MCF 10A (cell line): ENCODE results near the gene GALM. TPM values are rescaled to one million over a fixed set of nuclear protein-coding genes. Genes with fewer than 3 reads are reported as not detected.

Experiments
- BruUV-seq: library from RNA; stranded (reverse); fragments of 400-500 nt; replicated peaks from 2 replicates; lab custom pipeline; 2021; lab: Mats Ljungman, UMichigan
- CTCF ChIA-PET: fragments of 300-600 bp; sonication (Branson Sonifier 250); formaldehyde crosslinking; extraction: SDS; loops from one replicate; lab custom pipeline; 2021; ENCODE audit warnings: antibody characterized with exemption, inconsistent platforms; lab: Yijun Ruan, JAX
- POLR2A ChIA-PET: fragments of 300-600, 350-650 bp; sonication (Branson Sonifier 250); formaldehyde crosslinking; extraction: SDS; loops from one replicate; lab custom pipeline; 2020; ENCODE audit warnings: antibody characterized with exemption, inconsistent platforms; lab: Yijun Ruan, JAX
- DNase-seq: peaks from one replicate; pipeline ENCODE4 v3.0.0-alpha.2; 2018; ENCODE audit not compliant: unreplicated experiment
- H3K27ac Mint-ChIP-seq: one replicate; pipeline ENCODE4 v1.8.0; 2022; ENCODE audit warnings: mild to moderate bottlenecking, low read depth, mixed read lengths; ENCODE audit not compliant: unreplicated experiment
- H3K27me3 Mint-ChIP-seq: one replicate; pipeline ENCODE4 v1.8.0; 2022; ENCODE audit warnings: mixed read lengths; ENCODE audit not compliant: insufficient read depth, unreplicated experiment
- H3K36me3 Mint-ChIP-seq: one replicate; pipeline ENCODE4 v1.8.0; 2022; ENCODE audit warnings: mild to moderate bottlenecking, moderate library complexity, mixed read lengths; ENCODE audit not compliant: insufficient read depth, unreplicated experiment
- H3K4me1 Mint-ChIP-seq: one replicate; pipeline ENCODE4 v1.8.0; 2022; ENCODE audit warnings: mixed read lengths; ENCODE audit not compliant: insufficient read depth, unreplicated experiment
- H3K4me3 Mint-ChIP-seq: one replicate; pipeline ENCODE4 v1.8.0; 2022; ENCODE audit warnings: mild to moderate bottlenecking, moderate library complexity, mixed read lengths; ENCODE audit not compliant: unreplicated experiment
- H3K9me3 Mint-ChIP-seq: one replicate; pipeline ENCODE4 v1.8.0; 2022; ENCODE audit warnings: mixed read lengths; ENCODE audit not compliant: unreplicated experiment
- CTCF ChIP-seq: fragments of 200-600 bp; IDR thresholded peaks from one replicate; pipeline ENCODE4 v1.8.0; 2022; ENCODE audit warnings: antibody characterized with exemption, mild to moderate bottlenecking; ENCODE audit not compliant: unreplicated experiment
- intact Hi-C: fragments of 100-400 bp; cut with micrococcal nuclease; formaldehyde crosslinking; loops from 2 replicates; pipeline ENCODE4 v1.14.1; 2022
- total RNA-seq: library from RNA; stranded (reverse); gene quantifications from 2 replicates; pipeline ENCODE4 v1.2.3, GENCODE V29; 2022

The GALM gene
- total RNA-seq, 1 experiment from 2014 or later: not detected

- ChIA-PET CTCF (interaction anchor here (0.6 to 9.9 kb wide), 3 partner anchors 120 to 201 kb away, joined by 4 to 156 read pairs (median 69); partner anchors contain the start of gene HNRNPLL), POLR2A (interaction anchor here (0.6 to 1.6 kb wide), 3 partner anchors 32 to 203 kb away, joined by 3 to 7 read pairs (median 4); no protein-coding TSS in a partner anchor)
- DNase-seq: no peak
- no peak for TF ChIP-seq CTCF
- H3K9me3 Mint-ChIP-seq: no peaks in the 10 kb centered on the region
- peaks cover 19% of the 10 kb centered on the region for H3K4me1 Mint-ChIP-seq
- H3K36me3 Mint-ChIP-seq: peaks cover 5% of the 10 kb centered on the region
- H3K4me3 Mint-ChIP-seq: no peak overlapping the region
- H3K27me3 Mint-ChIP-seq: no peaks in the 10 kb centered on the region
- no TSS peak for BruUV-seq
- intact Hi-C loops: loop anchor here (5.0 kb wide), 1 partner anchor 406 kb away; no protein-coding TSS in a partner anchor
- no peak overlapping the region for H3K27ac Mint-ChIP-seq
Observed at GRCh38 chr2:38723173-38723572, 57.3 kb downstream of the GALM start.

- no peak overlapping the region for H3K4me3 Mint-ChIP-seq
- intact Hi-C loops: loop anchor here (5.0 kb wide), 1 partner anchor 190 kb away; no protein-coding TSS in a partner anchor
- TF ChIP-seq CTCF: no peak
- CTCF ChIA-PET: interaction anchor here (0.7 to 9.9 kb wide), 5 partner anchors 13 to 147 kb away, joined by 3 to 156 read pairs (median 8); partner anchors contain the start of gene HNRNPLL
- H3K27ac Mint-ChIP-seq: no peak overlapping the region
- no peaks in the 10 kb centered on the region for H3K36me3 Mint-ChIP-seq
- H3K4me1 Mint-ChIP-seq: no peaks in the 10 kb centered on the region
- no peaks in the 10 kb centered on the region for H3K27me3 Mint-ChIP-seq
- no peaks in the 10 kb centered on the region for H3K9me3 Mint-ChIP-seq
- no peak for DNase-seq
- BruUV-seq: no TSS peak
- POLR2A ChIA-PET: no interaction called here
Observed at GRCh38 chr2:38727661-38728060, 61.7 kb downstream of the GALM start.

GRCh38 chr2:38728694-38729093, 62.8 kb downstream of the GALM start:
- H3K4me3 Mint-ChIP-seq: no peak overlapping the region
- no TSS peak for BruUV-seq
- no peaks in the 10 kb centered on the region for H3K9me3 Mint-ChIP-seq
- intact Hi-C loops: loop anchor here (5.0 kb wide), 1 partner anchor 191 kb away; no protein-coding TSS in a partner anchor
- no peak overlapping the region for H3K27ac Mint-ChIP-seq
- ChIA-PET CTCF (interaction anchor here (2.4 to 9.9 kb wide), 3 partner anchors 10 to 148 kb away, joined by 5 to 156 read pairs (median 8); no protein-coding TSS in a partner anchor), POLR2A (interaction anchor here (1.2 to 1.7 kb wide), 2 partner anchors 126 to 149 kb away, joined by 3 to 6 read pairs; partner anchors contain the start of gene HNRNPLL)
- H3K27me3 Mint-ChIP-seq: no peaks in the 10 kb centered on the region
- H3K4me1 Mint-ChIP-seq: no peaks in the 10 kb centered on the region
- H3K36me3 Mint-ChIP-seq: peaks cover 6% of the 10 kb centered on the region
- TF ChIP-seq CTCF: no peak
- no peak for DNase-seq

GRCh38 chr2:38731090-38731489, 65.2 kb downstream of the GALM start:
- no peak overlapping the region for H3K27ac Mint-ChIP-seq
- no TSS peak for BruUV-seq
- no peak for DNase-seq
- POLR2A ChIA-PET: no interaction called here
- no peaks in the 10 kb centered on the region for H3K9me3 Mint-ChIP-seq
- H3K36me3 Mint-ChIP-seq: peaks cover 14% of the 10 kb centered on the region
- no peak for TF ChIP-seq CTCF
- intact Hi-C loops: no loop called here
- H3K4me1 Mint-ChIP-seq: no peaks in the 10 kb centered on the region
- no peak overlapping the region for H3K4me3 Mint-ChIP-seq
- H3K27me3 Mint-ChIP-seq: no peaks in the 10 kb centered on the region
- CTCF ChIA-PET: interaction anchor here (0.6 to 2.4 kb wide), 4 partner anchors 10 to 196 kb away, joined by 3 to 16 read pairs (median 8); no protein-coding TSS in a partner anchor
